MM.1S (cell line): Measurements from ENCODE around the gene SCYGR7.

Experiments used
- DNase-seq: peaks from one replicate; pipeline ENCODE4 v3.0.0-alpha.2; 2015
- H2AFZ ChIP-seq: fragments of 300-600 bp; sonication (generic); 2 replicates; pipeline ENCODE4 v1.6.0; 2016; ENCODE audit warnings: antibody characterized with exemption, low read length
- H3F3A ChIP-seq: fragments of 300-600 bp; sonication (generic); 2 replicates; pipeline ENCODE4 v1.6.1; 2016; ENCODE audit warnings: mild to moderate bottlenecking, antibody characterized with exemption, low read length, moderate library complexity, mixed read lengths; ENCODE audit not compliant: insufficient read depth
- H3K27ac ChIP-seq: fragments of 300-600 bp; sonication (generic); 2 replicates; pipeline ENCODE4 v1.5.1; 2016; ENCODE audit warnings: mild to moderate bottlenecking, low read length
- H3K27me3 ChIP-seq: fragments of 300-600 bp; sonication (generic); replicated peaks from 2 replicates; pipeline ENCODE4 v1.6.0; 2016; ENCODE audit warnings: low read length; ENCODE audit not compliant: insufficient read depth
- H3K36me3 ChIP-seq: fragments of 300-600 bp; sonication (generic); replicated peaks from 2 replicates; pipeline ENCODE4 v1.6.1; 2016; ENCODE audit warnings: mild to moderate bottlenecking, low read length, mixed read lengths; ENCODE audit not compliant: insufficient read depth
- H3K4me1 ChIP-seq: fragments of 300-600 bp; sonication (generic); 2 replicates; pipeline ENCODE4 v1.6.1; 2016; ENCODE audit warnings: low read length, mixed read lengths
- H3K4me2 ChIP-seq: fragments of 300-600 bp; sonication (generic); 2 replicates; pipeline ENCODE4 v1.6.0; 2016; ENCODE audit warnings: low read depth, low read length
- H3K4me3 ChIP-seq: fragments of 300-600 bp; sonication (generic); 2 replicates; pipeline ENCODE4 v1.5.1; 2016; ENCODE audit warnings: low read length, mixed read lengths
- H3K79me2 ChIP-seq: fragments of 300-600 bp; sonication (generic); 2 replicates; pipeline ENCODE4 v1.6.1; 2016; ENCODE audit warnings: mixed run types, low read length, mixed read lengths
- H3K9ac ChIP-seq: fragments of 300-600 bp; sonication (generic); 2 replicates; pipeline ENCODE4 v1.6.1; 2016; ENCODE audit warnings: low read length, mixed read lengths
- H3K9me2 ChIP-seq: fragments of 300-600 bp; sonication (generic); replicated peaks from 2 replicates; pipeline ENCODE4 v1.6.1; 2016; ENCODE audit warnings: mild to moderate bottlenecking, low read length, mixed read lengths; ENCODE audit not compliant: insufficient read depth
- H3K9me3 ChIP-seq: fragments of 300-600 bp; sonication (generic); replicated peaks from 2 replicates; pipeline ENCODE4 v1.6.1; 2016; ENCODE audit warnings: mild to moderate bottlenecking, low read length, mixed read lengths; ENCODE audit not compliant: insufficient read depth
- H4K20me1 ChIP-seq: fragments of 300-600 bp; sonication (generic); 2 replicates; pipeline ENCODE4 v1.6.1; 2016; ENCODE audit warnings: mild to moderate bottlenecking, low read length, moderate library complexity, mixed read lengths; ENCODE audit not compliant: insufficient read depth
- EZH2 ChIP-seq: fragments of 300-600 bp; sonication (generic); optimal IDR thresholded peaks from 2 replicates; pipeline ENCODE3; 2017; ENCODE audit warnings: low read depth, mild to moderate bottlenecking, antibody characterized with exemption, low read length, mixed read lengths
- EZH2phosphoT487 ChIP-seq: fragments of 300-600 bp; sonication (generic); IDR thresholded peaks from 2 replicates; pipeline ENCODE4 v1.6.1; 2018; ENCODE audit warnings: antibody characterized with exemption, low read length
- TF ChIP-seq, protein P1 (sequence below): fragments of 300-600 bp; sonication (generic); IDR thresholded peaks from 2 replicates; pipeline ENCODE4 v1.5.1; 2016; ENCODE audit warnings: antibody characterized with exemption, low read length, mixed read lengths

SCYGR7 gene

DNA sequence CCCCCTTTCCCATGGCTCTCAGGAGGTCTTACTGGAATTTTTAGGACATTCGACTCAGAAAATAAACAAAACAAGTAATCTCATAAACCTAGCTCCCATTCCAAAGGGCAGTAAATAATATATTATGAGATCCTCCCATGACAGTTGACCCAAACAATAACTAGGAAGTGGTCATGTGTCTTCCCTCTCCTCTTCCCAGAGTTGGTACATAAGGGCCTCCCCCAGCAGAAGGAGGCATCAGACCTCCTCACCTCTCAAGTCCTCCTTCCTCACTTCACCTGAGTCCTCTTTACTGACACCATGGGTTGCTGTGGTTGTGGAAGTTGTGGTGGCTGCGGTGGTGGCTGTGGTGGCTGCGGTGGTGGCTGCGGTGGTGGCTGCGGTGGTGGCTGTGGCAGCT, at the start of gene SCYGR7:
SCYGR7 (plus strand) TSS at position 301 of the 400 bp plus-strand sequence; CDS start at position 301, 0 bp downstream.
- TF ChIP-seq EZH2phosphoT487 (no peak), EZH2 (no peak)
- TF ChIP-seq, protein P1, sequence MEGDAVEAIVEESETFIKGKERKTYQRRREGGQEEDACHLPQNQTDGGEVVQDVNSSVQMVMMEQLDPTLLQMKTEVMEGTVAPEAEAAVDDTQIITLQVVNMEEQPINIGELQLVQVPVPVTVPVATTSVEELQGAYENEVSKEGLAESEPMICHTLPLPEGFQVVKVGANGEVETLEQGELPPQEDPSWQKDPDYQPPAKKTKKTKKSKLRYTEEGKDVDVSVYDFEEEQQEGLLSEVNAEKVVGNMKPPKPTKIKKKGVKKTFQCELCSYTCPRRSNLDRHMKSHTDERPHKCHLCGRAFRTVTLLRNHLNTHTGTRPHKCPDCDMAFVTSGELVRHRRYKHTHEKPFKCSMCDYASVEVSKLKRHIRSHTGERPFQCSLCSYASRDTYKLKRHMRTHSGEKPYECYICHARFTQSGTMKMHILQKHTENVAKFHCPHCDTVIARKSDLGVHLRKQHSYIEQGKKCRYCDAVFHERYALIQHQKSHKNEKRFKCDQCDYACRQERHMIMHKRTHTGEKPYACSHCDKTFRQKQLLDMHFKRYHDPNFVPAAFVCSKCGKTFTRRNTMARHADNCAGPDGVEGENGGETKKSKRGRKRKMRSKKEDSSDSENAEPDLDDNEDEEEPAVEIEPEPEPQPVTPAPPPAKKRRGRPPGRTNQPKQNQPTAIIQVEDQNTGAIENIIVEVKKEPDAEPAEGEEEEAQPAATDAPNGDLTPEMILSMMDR = no peak

GRCh38 chr2:227684258-227684657, 43.9 kb upstream of the SCYGR7 start:
- Histone ChIP-seq H3K9ac (no peak overlapping the region), H3K9me3 (no peaks in the 10 kb centered on the region), H2AFZ (no peak overlapping the region), H3K27ac (no peak overlapping the region), H3K27me3 (no peaks in the 10 kb centered on the region), H3K79me2 (no peaks in the 10 kb centered on the region), H3K4me1 (no peaks in the 10 kb centered on the region), H3K36me3 (no peaks in the 10 kb centered on the region; the same call in 1 of the 2 replicates), H3K9me2 (no peaks in the 10 kb centered on the region), H4K20me1 (no peaks in the 10 kb centered on the region), H3F3A (no peaks in the 10 kb centered on the region), H3K4me2 (no peak overlapping the region), H3K4me3 (no peak overlapping the region)
- TF ChIP-seq, protein P1 = no peak
- TF ChIP-seq EZH2 = no peak
- no peak for TF ChIP-seq EZH2phosphoT487
- no peak for DNase-seq

More for the DNA sequence above, at the start of gene SCYGR7:
- Histone ChIP-seq H3K9ac (no peak within 1 kb of the TSS), H3F3A (no peaks in the 10 kb centered on the region), H3K27me3 (no peaks in the 10 kb centered on the region), H3K27ac (no peak within 1 kb of the TSS), H3K4me1 (no peaks in the 10 kb centered on the region), H3K79me2 (no peaks in the 10 kb centered on the region), H3K9me3 (no peaks in the 10 kb centered on the region), H2AFZ (no peak within 1 kb of the TSS), H3K36me3 (no peaks in the 10 kb centered on the region), H3K9me2 (no peaks in the 10 kb centered on the region), H3K4me2 (no peak within 1 kb of the TSS), H3K4me3 (no peak within 1 kb of the TSS), H4K20me1 (no peaks in the 10 kb centered on the region)
- no peak for DNase-seq

DNA sequence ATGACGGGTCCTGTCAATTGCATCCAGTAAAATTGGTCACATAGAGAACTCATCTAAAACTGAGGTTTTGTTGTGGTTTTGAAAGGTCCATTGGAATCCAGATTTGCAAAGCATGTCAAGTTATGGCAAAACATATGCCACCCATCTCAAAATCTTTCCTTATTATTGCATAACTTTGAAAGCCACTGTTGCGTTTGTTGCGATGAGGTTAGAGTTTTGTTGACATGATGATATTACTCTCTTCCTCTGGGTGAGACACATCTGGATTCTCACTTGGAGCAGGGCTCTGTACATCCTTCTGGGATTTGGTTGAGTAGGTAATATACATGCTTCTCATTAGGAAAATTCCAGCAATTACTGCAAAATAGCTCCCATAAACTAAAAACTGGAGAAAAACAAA, 40.9 kb upstream of the SCYGR7 start:
- Histone ChIP-seq H3K4me3 (no peak overlapping the region), H3F3A (no peaks in the 10 kb centered on the region), H3K79me2 (no peaks in the 10 kb centered on the region), H2AFZ (no peak overlapping the region), H3K36me3 (no peaks in the 10 kb centered on the region; the same call in 1 of the 2 replicates), H3K9me3 (no peaks in the 10 kb centered on the region), H3K27ac (no peak overlapping the region), H3K9me2 (no peaks in the 10 kb centered on the region), H3K4me2 (no peak overlapping the region), H3K4me1 (no peaks in the 10 kb centered on the region), H4K20me1 (no peaks in the 10 kb centered on the region), H3K9ac (no peak overlapping the region), H3K27me3 (no peaks in the 10 kb centered on the region)
- TF ChIP-seq EZH2 (no peak), EZH2phosphoT487 (no peak)
- TF ChIP-seq, protein P1 = no peak
- no peak for DNase-seq
